ENCODE results near the gene KRT8.

DNA sequence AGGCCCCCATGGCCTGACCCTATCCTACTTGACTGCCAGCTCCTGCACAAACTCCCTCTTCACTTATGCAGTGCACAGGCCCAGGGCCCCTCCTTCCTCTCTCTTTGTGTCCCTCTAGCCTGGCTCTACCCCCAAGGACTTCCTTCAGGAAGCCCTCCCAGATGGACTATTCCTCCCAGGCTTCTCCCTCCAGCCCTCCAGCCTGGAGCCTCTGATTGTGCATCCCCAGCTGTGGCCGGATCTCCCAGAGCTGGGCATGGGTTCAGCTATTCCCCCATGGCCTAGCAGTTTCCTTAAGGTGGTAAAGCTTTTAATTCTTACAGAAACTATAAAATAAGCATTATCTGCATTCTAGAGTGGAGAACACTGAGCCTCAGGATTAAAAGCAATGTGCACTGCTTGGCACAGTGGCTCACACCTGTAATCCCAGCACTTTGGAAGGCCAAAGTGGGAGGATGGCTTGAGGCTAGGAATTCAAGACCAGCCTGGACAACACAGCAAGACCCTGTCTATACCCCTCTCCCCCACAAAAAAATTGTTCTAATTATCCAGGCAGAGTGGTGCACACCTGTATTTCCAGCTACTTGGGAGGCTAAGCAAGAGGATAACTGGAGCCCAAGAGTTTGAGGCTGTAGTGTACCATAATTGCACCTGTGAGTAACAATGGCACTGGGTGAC lies 16.8 kb upstream of the KRT8 start:
- TF ChIP-seq POLR2AphosphoS5 (IDR thresholded peaks at IDR 0.05) (no peak), EZH2 (IDR thresholded peaks at IDR 0.05; ENCODE audit: borderline replicate concordance, insufficient read depth, low read length, poor library complexity, severe bottlenecking) (no peak)
